Measurements from ENCODE around the gene KIF26B.

- TF ChIP-seq POLR2A (IDR thresholded peaks at IDR 0.05) (no peak), CTCF (IDR thresholded peaks at IDR 0.05) (no peak)
Observed at GRCh38 chr1:245182028-245182427, 27.2 kb downstream of the KIF26B start.

All from stomach (tissue), 4 donors.